HepG2 (cell line): ENCODE measurements around the gene JMJD6. TPM values are rescaled to one million over a fixed set of nuclear protein-coding genes. Genes with fewer than 3 reads are reported as not detected.
A peak's percentile ranks its signal among the peaks of the same experiment; 100 is the strongest.

Experiments used
- ATF4 ChIP-seq, 2 experiments: fragments of 450-650 bp in 1 of 2; sonication (generic) in 1 of 2; formaldehyde crosslinking; IDR thresholded peaks; 2 replicates each; pipeline versions ENCODE4 v1.5.0 to v1.8.0; 2020 to 2022; ENCODE audit warnings: mild to moderate bottlenecking in 1 of 2, missing genetic modification reagents in 1 of 2
- ATF6 ChIP-seq: sonication (generic); formaldehyde crosslinking; conservative IDR thresholded peaks from 2 replicates; pipeline ENCODE4 v1.4.0; 2020; ENCODE audit warnings: missing genetic modification reagents
- CEBPB ChIP-seq: IDR thresholded peaks from 2 replicates; pipeline ENCODE4 v1.6.1; 2011; ENCODE audit warnings: low read depth, low read length, improper control_type of control experiment, borderline replicate concordance
- CEBPZ ChIP-seq: IDR thresholded peaks from 2 replicates; pipeline ENCODE4 v1.6.1; 2012; ENCODE audit warnings: low read length, improper control_type of control experiment
- E2F5 ChIP-seq: sonication (generic); formaldehyde crosslinking; conservative IDR thresholded peaks from 2 replicates; pipeline ENCODE4 v1.4.0; 2020; ENCODE audit warnings: missing genetic modification reagents
- ESRRA ChIP-seq: sonication (generic); formaldehyde crosslinking; IDR thresholded peaks from 2 replicates; pipeline ENCODE4 v1.5.1; 2020; ENCODE audit warnings: mild to moderate bottlenecking, low read depth, missing genetic modification reagents
- FOXA3 ChIP-seq: IDR thresholded peaks from 2 replicates; pipeline ENCODE4 v1.6.1; 2016; ENCODE audit warnings: missing genetic modification reagents, missing compliant biosample characterization
- HOXA9 ChIP-seq: sonication (generic); formaldehyde crosslinking; IDR thresholded peaks from 2 replicates; pipeline ENCODE4 v1.8.1; 2022; ENCODE audit warnings: missing genetic modification reagents, mild to moderate bottlenecking, moderate library complexity, borderline replicate concordance
- KAT8 ChIP-seq: IDR thresholded peaks from 2 replicates; pipeline ENCODE4 v1.6.1; 2016; ENCODE audit warnings: missing genetic modification reagents, missing compliant biosample characterization
- NFKBIZ ChIP-seq: IDR thresholded peaks from 2 replicates; pipeline ENCODE4 v1.6.1; 2018; ENCODE audit warnings: missing genetic modification reagents, missing compliant biosample characterization
- PRDM10 ChIP-seq: sonication (generic); formaldehyde crosslinking; IDR thresholded peaks from 2 replicates; pipeline ENCODE4 v1.4.0; 2020; ENCODE audit warnings: low read depth, missing genetic modification reagents
- SALL1 ChIP-seq: sonication (generic); formaldehyde crosslinking; IDR thresholded peaks from 2 replicates; pipeline ENCODE4 v1.8.0; 2022; ENCODE audit warnings: mild to moderate bottlenecking, missing genetic modification reagents
- TARDBP ChIP-seq: sonication (generic); formaldehyde crosslinking; IDR thresholded peaks from 2 replicates; pipeline ENCODE4 v1.8.0; 2022; ENCODE audit warnings: mild to moderate bottlenecking, missing genetic modification reagents
- ZEB1 ChIP-seq: IDR thresholded peaks from 2 replicates; pipeline ENCODE4 v1.6.1; 2012; ENCODE audit warnings: mild to moderate bottlenecking, low read depth, inconsistent platforms; ENCODE audit not compliant: insufficient replicate concordance
- ZNF570 ChIP-seq: sonication (generic); formaldehyde crosslinking; IDR thresholded peaks from 2 replicates; pipeline ENCODE4 v1.4.0; 2020; ENCODE audit warnings: mild to moderate bottlenecking, missing genetic modification reagents, borderline replicate concordance
- ZNF605 ChIP-seq: sonication (generic); formaldehyde crosslinking; IDR thresholded peaks from 2 replicates; pipeline ENCODE4 v1.8.0; 2022; ENCODE audit warnings: mild to moderate bottlenecking, missing genetic modification reagents
- ZNF850 ChIP-seq: sonication (generic); formaldehyde crosslinking; conservative IDR thresholded peaks from 2 replicates; pipeline ENCODE4 v1.9.0; 2021; ENCODE audit warnings: mild to moderate bottlenecking, missing genetic modification reagents
- ZSCAN20 ChIP-seq: sonication (generic); formaldehyde crosslinking; IDR thresholded peaks from 2 replicates; pipeline ENCODE4 v1.4.0; 2020; ENCODE audit warnings: missing genetic modification reagents, mild to moderate bottlenecking, borderline replicate concordance
- polyA plus RNA-seq, 8 experiments: library from polyadenylated mRNA; depleted of rRNA in 3 of 8; stranded (reverse) in 7 of 8; unstranded in 1 of 8; fragments of >200 nt; fragmentation: Illumina TruSeq in 4 of 8; extraction: Trizol in 4 of 8; gene quantifications; 2 replicates each; pipeline versions ENCODE4 v1.2.1 to v1.2.3, GENCODE V29; 2011 to 2016; ENCODE audit warnings: low read depth in 4 of 8, missing spikeins in 1 of 8, mixed read lengths in 1 of 8; ENCODE audit not compliant: insufficient read depth in 1 of 8
- total RNA-seq, 5 experiments: library from RNA; depleted of rRNA; stranded (reverse); fragments of >200 nt; fragmentation: Illumina TruSeq; extraction: Trizol; gene quantifications; 2 replicates each; pipeline ENCODE4 v1.2.3, GENCODE V29; 2016; ENCODE audit warnings: low read depth in 1 of 5

Gene JMJD6
- total and polyA plus RNA-seq, 2 of the 13 experiments (the other 11 are each of a cell fraction or from before 2014, with no cell fraction given) = 33.6 to 41.0 TPM

GRCh38 chr17:76737082-76737675, 10.8 kb upstream of the JMJD6 start, which contains the start of gene SRSF2 (continued):
- peak in 1 of 2 experiments; percentile 76; a peak in 2 of 4 replicates for TF ChIP-seq ATF4 (CRISPR knock-in tag; IDR thresholded peaks at IDR 0.05)
- peak; percentile 92 for TF ChIP-seq ZNF605 (CRISPR knock-in tag)
- TF ChIP-seq TARDBP (CRISPR knock-in tag) = peak; percentile 66
- TF ChIP-seq E2F5 = peak; percentile 96
- TF ChIP-seq CEBPB = 0 out of 2 replicates have a peak, but pooled peaks have one; percentile 16
- peak; percentile 66 for TF ChIP-seq FOXA3 (CRISPR knock-in tag)
- TF ChIP-seq HOXA9 = peak; percentile 69
- TF ChIP-seq CEBPZ = no peak
- 0 out of 2 replicates have a peak, but pooled peaks have one; percentile 83 for TF ChIP-seq ATF6
- TF ChIP-seq PRDM10 (CRISPR knock-in tag) = peak; percentile 68
- no peak; the same call in 1 of the 2 replicates for TF ChIP-seq ZSCAN20 (CRISPR knock-in tag)
- peak; percentile 95 for TF ChIP-seq SALL1 (CRISPR knock-in tag)
- peak; percentile 97 for TF ChIP-seq KAT8
- TF ChIP-seq ZNF850 = 0 out of 2 replicates have a peak, but pooled peaks have one; percentile 58
- TF ChIP-seq ZNF570 (CRISPR knock-in tag) = no peak
- TF ChIP-seq ESRRA (CRISPR knock-in tag) = peak; percentile 90
- TF ChIP-seq ZEB1 = no peak
- TF ChIP-seq NFKBIZ (CRISPR knock-in tag) = peak; percentile 88
